ENCODE measurements around the gene TOR2A. TPM values are rescaled to one million over a fixed set of nuclear protein-coding genes. Genes with fewer than 3 reads are reported as not detected.

The TOR2A gene
- total and polyA plus RNA-seq, 2 donors (not counting 3 experiments of a cell fraction or from before 2014, with no cell fraction given) = 19.3 to 23.9 TPM

- H3K9me1 ChIP-seq (replicated peaks; ENCODE audit: control insufficient read depth, extremely low read depth, insufficient read depth, low read length) = no peaks in the 10 kb centered on the region
- no peak for TF ChIP-seq EZH2 (IDR thresholded peaks at IDR 0.05; ENCODE audit: borderline replicate concordance, low read depth, low read length, severe bottlenecking)
- no peak for TF ChIP-seq POLR2AphosphoS5 (IDR thresholded peaks at IDR 0.05; ENCODE audit: insufficient read depth, low read depth, low read length)
- no peak for TF ChIP-seq GATA2 (IDR thresholded peaks at IDR 0.05; ENCODE audit: insufficient read depth, insufficient read length, low read depth, low read length)
- TF ChIP-seq CTCF (IDR thresholded peaks at IDR 0.05; ENCODE audit: extremely low read depth in 1 of 2, insufficient read depth in 1 of 2, low read depth in 1 of 2, low read length in 2 of 2) = no peak
- no peak for TF ChIP-seq FOS (IDR thresholded peaks at IDR 0.05; ENCODE audit: borderline replicate concordance, insufficient read depth, low read length)
- peaks cover 37% of the 10 kb centered on the region for H3K79me2 ChIP-seq (ENCODE audit: control insufficient read depth, insufficient read depth, low read length)
- H3K9ac ChIP-seq (replicated peaks; ENCODE audit: extremely low read depth, insufficient read depth, low read length) = no peak overlapping the region
- H3K4me3 ChIP-seq (replicated peaks in 1 of 3; ENCODE audit: insufficient read depth in 1 of 3, low read depth in 1 of 3, low read length in 3 of 3) = no peak overlapping the region
- no TSS peak for BruUV-seq (replicated peaks)
- DNase-seq (ENCODE audit: low read depth, low spot score) (no peak), FAIRE-seq (no peak)
- ChIA-PET POLR2A (no interaction called here), CTCF (interaction anchor here (1.2 kb wide), 1 partner anchor 117 kb away, joined by 3 read pairs; no protein-coding TSS in a partner anchor)
- H2AFZ ChIP-seq (ENCODE audit: low read depth, low read length) = no peak overlapping the region
- H3K4me1 ChIP-seq (ENCODE audit: control insufficient read depth, extremely low read depth, insufficient read depth, low read length) = peaks cover 12% of the 10 kb centered on the region
- dilution Hi-C loops (cut with MboI; ENCODE audit: extremely low pct_ligation_motif_present, low sequenced_read_pairs) = no loop called here
- no peak overlapping the region for H3K4me2 ChIP-seq (ENCODE audit: insufficient read depth, low read length)
- H3K9me3 ChIP-seq (replicated peaks; ENCODE audit: control insufficient read depth, insufficient read depth, low read length) = no peaks in the 10 kb centered on the region
- H3K27ac ChIP-seq (ENCODE audit: insufficient read depth, low read depth, low read length) = no peak overlapping the region
- intact Hi-C loops (cut with micrococcal nuclease) = no loop called here
- no peaks in the 10 kb centered on the region for H3K27me3 ChIP-seq (ENCODE audit: control insufficient read depth in 2 of 2, insufficient read depth in 2 of 2, low read length in 2 of 2)
- H3K36me3 ChIP-seq (ENCODE audit: control insufficient read depth in 2 of 2, extremely low read depth in 1 of 2, insufficient read depth in 2 of 2, low read length in 2 of 2) = peaks cover 24 to 40% of the 10 kb centered on the region in 2 experiments
- H4K20me1 ChIP-seq (replicated peaks; ENCODE audit: control insufficient read depth, extremely low read depth, insufficient read depth, low read length) = peaks cover 3% of the 10 kb centered on the region
These were observed 18.1 kb upstream of the TOR2A start for GRCh38 chr9:127753148-127753547.

All from endothelial cell of umbilical vein (primary cell).